GM12878 (cell line): Measurements from ENCODE around the gene GALNT9. TPM values are rescaled to one million over a fixed set of nuclear protein-coding genes. Genes with fewer than 3 reads are reported as not detected.

ENCODE experiments used
- ATAC-seq: fragments of 200-7000 bp; cut with Tn5 transposase; 3 replicates; pipeline ENCODE4 v1.9.1; 2020; ENCODE audit warnings: mild to moderate bottlenecking, moderate library complexity
- BruUV-seq: library from RNA; stranded (reverse); fragments of 400-500 nt; replicated peaks from 2 replicates; lab custom pipeline; 2021; lab: Mats Ljungman, UMichigan
- CTCF ChIA-PET: fragments of 300-600 bp; sonication (Branson Sonifier 250); formaldehyde crosslinking; extraction: SDS; loops from one replicate; lab custom pipeline; 2021; ENCODE audit warnings: inconsistent platforms; lab: Yijun Ruan, JAX
- POLR2A ChIA-PET: fragments of 350-600 bp; formaldehyde crosslinking; extraction: SDS; loops from one replicate; lab custom pipeline; 2021; ENCODE audit warnings: inconsistent platforms; lab: Charles Lee
- RAD21 ChIA-PET: fragments of 300-600 bp; sonication (Branson Sonifier 250); formaldehyde crosslinking; loops from one replicate; lab custom pipeline; 2023; ENCODE audit warnings: antibody characterized with exemption; ENCODE audit not compliant: unreplicated experiment; lab: Charles Lee
- SMC1A ChIA-PET: fragments of 300-600 bp; sonication (Branson Sonifier 250); formaldehyde crosslinking; loops from one replicate; lab custom pipeline; 2023; ENCODE audit not compliant: unreplicated experiment, uncharacterized antibody; lab: Charles Lee
- DNase-seq: peaks from one replicate; pipeline ENCODE4 v3.0.0-alpha.2; 2011; ENCODE audit warnings: low read depth, low spot score
- FAIRE-seq: peaks from 3 replicates; lab custom pipeline; 2011; peaks lifted over from hg19 to GRCh38; lab: Jason Lieb, UNC
- H2AFZ ChIP-seq: 2 replicates; pipeline ENCODE4 v1.6.0; 2011; ENCODE audit warnings: low read depth, low read length, control low read depth; ENCODE audit not compliant: control insufficient read depth
- H3K27ac ChIP-seq: 2 replicates; pipeline ENCODE4 v1.5.1; 2011; ENCODE audit warnings: control low read depth; ENCODE audit not compliant: control insufficient read depth, insufficient read depth
- H3K27me3 ChIP-seq, 2 experiments: replicated peaks in 1 of 2; 2 replicates each; pipeline versions ENCODE4 v1.6.0 to v1.6.1; 2011; ENCODE audit warnings: low read length in 1 of 2; ENCODE audit not compliant: control insufficient read depth in 2 of 2, insufficient read depth in 2 of 2
- H3K36me3 ChIP-seq, 2 experiments: 2 replicates each; pipeline ENCODE4 v1.5.1; 2011; ENCODE audit warnings: low read length in 1 of 2; ENCODE audit not compliant: control insufficient read depth in 2 of 2, insufficient read depth in 2 of 2
- H3K4me1 ChIP-seq: 2 replicates; pipeline ENCODE4 v1.6.1; 2011; ENCODE audit warnings: mild to moderate bottlenecking, low read length, moderate library complexity, mixed read lengths; ENCODE audit not compliant: control insufficient read depth, insufficient read depth
- H3K4me2 ChIP-seq: 2 replicates; pipeline ENCODE4 v1.6.0; 2011; ENCODE audit warnings: control low read depth; ENCODE audit not compliant: control insufficient read depth, insufficient read depth
- H3K4me3 ChIP-seq: fragments of 200-600 bp; sonication (generic); 2 replicates; pipeline ENCODE4 v1.5.1; 2016
- H3K79me2 ChIP-seq: 2 replicates; pipeline ENCODE4 v1.6.0; 2011; ENCODE audit warnings: low read length; ENCODE audit not compliant: control insufficient read depth, insufficient read depth
- H3K9ac ChIP-seq: 2 replicates; pipeline ENCODE4 v1.8.0; 2011; ENCODE audit warnings: low read length, control low read depth, mixed read lengths; ENCODE audit not compliant: control insufficient read depth, insufficient read depth
- H3K9me3 ChIP-seq: replicated peaks from 3 replicates; pipeline ENCODE4 v1.5.1; 2011; ENCODE audit warnings: mild to moderate bottlenecking, low read length; ENCODE audit not compliant: control insufficient read depth, insufficient read depth
- H4K20me1 ChIP-seq: 2 replicates; pipeline ENCODE4 v1.6.0; 2011; ENCODE audit not compliant: control insufficient read depth, insufficient read depth
- BCL11A ChIP-seq: IDR thresholded peaks from 2 replicates; pipeline ENCODE4 v1.6.1; 2011; ENCODE audit warnings: low read depth, low read length
- EP300 ChIP-seq, 2 experiments: fragments of 150-350 bp in 1 of 2; IDR thresholded peaks; 2 replicates each; pipeline ENCODE4 v1.6.1; 2011 to 2012; ENCODE audit warnings: low read depth in 2 of 2, low read length in 2 of 2, borderline replicate concordance in 1 of 2, improper control_type of control experiment in 1 of 2, inconsistent platforms in 1 of 2; ENCODE audit not compliant: control insufficient read depth in 1 of 2
- MTA3 ChIP-seq: IDR thresholded peaks from 2 replicates; pipeline ENCODE4 v1.6.1; 2012; ENCODE audit warnings: low read length, inconsistent platforms, borderline replicate concordance
- NFXL1 ChIP-seq: fragments of 450-650 bp; IDR thresholded peaks from 2 replicates; pipeline ENCODE4 v1.6.1; 2017; ENCODE audit warnings: antibody characterized with exemption, mild to moderate bottlenecking, borderline replicate concordance
- NFYA ChIP-seq: IDR thresholded peaks from 2 replicates; pipeline ENCODE4 v1.6.1; 2011; ENCODE audit warnings: low read depth, mild to moderate bottlenecking, low read length, improper control_type of control experiment, borderline replicate concordance
- WRNIP1 ChIP-seq: IDR thresholded peaks from 2 replicates; pipeline ENCODE4 v1.6.1; 2011; ENCODE audit warnings: low read depth, low read length, improper control_type of control experiment, borderline replicate concordance
- WGBS: methylation state at CpG from one replicate; pipeline ENCODE4 v1.1.6; 2016; ENCODE audit warnings: low lambda C conversion rate; ENCODE audit not compliant: insufficient replicate concordance, insufficient coverage; ENCODE audit errors: missing lambda C conversion rate; 5-methylcytosine and 5-hydroxymethylcytosine counted together
- in situ Hi-C: fragments of 300-500 bp; cut with MboI; formaldehyde crosslinking; loops from 9 replicates; pipeline ENCODE4 v1.14.3; 2018; ENCODE audit warnings: mixed read lengths
- intact Hi-C: fragments of 100-400 bp; cut with micrococcal nuclease; formaldehyde crosslinking; loops from one replicate; pipeline ENCODE4 v1.14.2; 2022; ENCODE audit not compliant: unreplicated experiment
- polyA plus RNA-seq, 11 experiments: library from polyadenylated mRNA; depleted of rRNA in 4 of 11; unstranded in 6 of 11; stranded (reverse) in 5 of 11; fragments of >200 nt; fragmentation: Nextera tagmentation in 4 of 11; fragmentation: Illumina TruSeq in 1 of 11; extraction: Ambion mirVana in 4 of 11; extraction: Trizol in 1 of 11; gene quantifications; 1 replicate in 1 of 11; 2 replicates in 10 of 11; pipeline versions ENCODE4 v1.2.1 to v1.2.3, GENCODE V29; 2011 to 2016; ENCODE audit warnings: inconsistent platforms in 2 of 11, missing spikeins in 2 of 11, low read depth in 1 of 11
- total RNA-seq, 4 experiments: library from RNA; depleted of rRNA in 3 of 4; stranded (reverse); fragments of >200 nt in 3 of 4; fragmentation: Illumina TruSeq in 1 of 4; extraction: Trizol in 1 of 4; gene quantifications; 2 replicates each; pipeline versions ENCODE4 v1.2.1 to v1.2.3, GENCODE V29; 2013 to 2021
- TF ChIP-seq, protein P1 (sequence below): IDR thresholded peaks from 2 replicates; pipeline ENCODE4 v1.6.1; 2012; ENCODE audit warnings: low read length, inconsistent platforms
- TF ChIP-seq, protein P2 (sequence below): fragments of 150-350 bp; IDR thresholded peaks from 2 replicates; pipeline ENCODE4 v1.6.1; 2014; ENCODE audit warnings: mild to moderate bottlenecking, low read depth, low read length
- TF ChIP-seq, protein P3 (sequence below): fragments of 450-650 bp; IDR thresholded peaks from 2 replicates; pipeline ENCODE4 v1.6.1; 2017; ENCODE audit warnings: borderline replicate concordance

The GALNT9 gene
- total and polyA plus RNA-seq, 10 of the 15 experiments (the other 5 are each of a cell fraction or from before 2014, with no cell fraction given) = 0.04 TPM; not detected in 9

- Histone ChIP-seq H3K9me3 (no peaks in the 10 kb centered on the region; the same call in 2 of the 3 replicates), H4K20me1 (no peaks in the 10 kb centered on the region), H3K79me2 (no peaks in the 10 kb centered on the region), H2AFZ (no peak overlapping the region), H3K4me3 (no peak overlapping the region), H3K36me3 (no peaks in the 10 kb centered on the region), H3K27me3 (no peaks in the 10 kb centered on the region), H3K9ac (no peak overlapping the region), H3K27ac (no peak overlapping the region), H3K4me2 (no peak overlapping the region), H3K4me1 (no peaks in the 10 kb centered on the region)
- BruUV-seq = no TSS peak
- TF ChIP-seq EP300 (IDR thresholded peaks at IDR 0.05; ENCODE audit: borderline replicate concordance in 1 of 2, control insufficient read depth in 1 of 2, low read depth in 2 of 2, low read length in 2 of 2) = no peak
- TF ChIP-seq, protein P1, sequence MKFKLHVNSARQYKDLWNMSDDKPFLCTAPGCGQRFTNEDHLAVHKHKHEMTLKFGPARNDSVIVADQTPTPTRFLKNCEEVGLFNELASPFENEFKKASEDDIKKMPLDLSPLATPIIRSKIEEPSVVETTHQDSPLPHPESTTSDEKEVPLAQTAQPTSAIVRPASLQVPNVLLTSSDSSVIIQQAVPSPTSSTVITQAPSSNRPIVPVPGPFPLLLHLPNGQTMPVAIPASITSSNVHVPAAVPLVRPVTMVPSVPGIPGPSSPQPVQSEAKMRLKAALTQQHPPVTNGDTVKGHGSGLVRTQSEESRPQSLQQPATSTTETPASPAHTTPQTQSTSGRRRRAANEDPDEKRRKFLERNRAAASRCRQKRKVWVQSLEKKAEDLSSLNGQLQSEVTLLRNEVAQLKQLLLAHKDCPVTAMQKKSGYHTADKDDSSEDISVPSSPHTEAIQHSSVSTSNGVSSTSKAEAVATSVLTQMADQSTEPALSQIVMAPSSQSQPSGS = no peak
- no peak for TF ChIP-seq WRNIP1
- TF ChIP-seq, protein P2, sequence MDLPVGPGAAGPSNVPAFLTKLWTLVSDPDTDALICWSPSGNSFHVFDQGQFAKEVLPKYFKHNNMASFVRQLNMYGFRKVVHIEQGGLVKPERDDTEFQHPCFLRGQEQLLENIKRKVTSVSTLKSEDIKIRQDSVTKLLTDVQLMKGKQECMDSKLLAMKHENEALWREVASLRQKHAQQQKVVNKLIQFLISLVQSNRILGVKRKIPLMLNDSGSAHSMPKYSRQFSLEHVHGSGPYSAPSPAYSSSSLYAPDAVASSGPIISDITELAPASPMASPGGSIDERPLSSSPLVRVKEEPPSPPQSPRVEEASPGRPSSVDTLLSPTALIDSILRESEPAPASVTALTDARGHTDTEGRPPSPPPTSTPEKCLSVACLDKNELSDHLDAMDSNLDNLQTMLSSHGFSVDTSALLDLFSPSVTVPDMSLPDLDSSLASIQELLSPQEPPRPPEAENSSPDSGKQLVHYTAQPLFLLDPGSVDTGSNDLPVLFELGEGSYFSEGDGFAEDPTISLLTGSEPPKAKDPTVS = no peak
- TF ChIP-seq NFXL1 = no peak
- TF ChIP-seq MTA3 = no peak
- TF ChIP-seq NFYA = no peak
- no peak for TF ChIP-seq BCL11A
- TF ChIP-seq, protein P3, sequence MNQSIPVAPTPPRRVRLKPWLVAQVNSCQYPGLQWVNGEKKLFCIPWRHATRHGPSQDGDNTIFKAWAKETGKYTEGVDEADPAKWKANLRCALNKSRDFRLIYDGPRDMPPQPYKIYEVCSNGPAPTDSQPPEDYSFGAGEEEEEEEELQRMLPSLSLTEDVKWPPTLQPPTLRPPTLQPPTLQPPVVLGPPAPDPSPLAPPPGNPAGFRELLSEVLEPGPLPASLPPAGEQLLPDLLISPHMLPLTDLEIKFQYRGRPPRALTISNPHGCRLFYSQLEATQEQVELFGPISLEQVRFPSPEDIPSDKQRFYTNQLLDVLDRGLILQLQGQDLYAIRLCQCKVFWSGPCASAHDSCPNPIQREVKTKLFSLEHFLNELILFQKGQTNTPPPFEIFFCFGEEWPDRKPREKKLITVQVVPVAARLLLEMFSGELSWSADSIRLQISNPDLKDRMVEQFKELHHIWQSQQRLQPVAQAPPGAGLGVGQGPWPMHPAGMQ = no peak
- no peak for FAIRE-seq
- RAD21 ChIA-PET = no interaction called here
- no peak for DNase-seq
- in situ Hi-C loops = no loop called here
- POLR2A ChIA-PET = no interaction called here
- CTCF ChIA-PET = no interaction called here
- WGBS = 29% methylated on average over 10 of the region's 10 CpGs
- intact Hi-C loops = no loop called here
- no peak for ATAC-seq
- SMC1A ChIA-PET = no interaction called here
Measured at GRCh38 chr12:132376464-132376830, 47.1 kb upstream of the GALNT9 start.
